Upper lobe of left lung (tissue), 4 donors: ENCODE measurements around the gene PHKB.
"Not testable (repeated sequence)": the region's sequence is repeated elsewhere in the genome, so short reads cannot be mapped to it uniquely, and the experiment has no call there.

Experiments used
- CTCF ChIP-seq, 6 experiments: fragments of 450-650 bp in 4 of 6; fragments of 200-600 bp in 2 of 6; sonication (generic) in 2 of 6; IDR thresholded peaks; one replicate each; pipeline ENCODE4 v1.5.1; 2016 to 2019; ENCODE audit warnings: antibody characterized with exemption in 6 of 6
- POLR2A ChIP-seq, 4 donors: fragments of 450-650 bp; IDR thresholded peaks; one replicate each; pipeline ENCODE4 v1.5.1; 2016 to 2017; ENCODE audit warnings: antibody characterized with exemption in 4 of 4, mild to moderate bottlenecking in 2 of 4
- POLR2AphosphoS5 ChIP-seq, 2 donors: sonication (generic); formaldehyde crosslinking; IDR thresholded peaks; one replicate each; pipeline ENCODE4 v1.5.1; 2017; ENCODE audit warnings: antibody characterized with exemption in 2 of 2

GRCh38 chr16:47434274-47434673 is 26.9 kb upstream of the PHKB start:
- not testable (repeated sequence) for TF ChIP-seq CTCF, POLR2A, POLR2AphosphoS5 (IDR thresholded peaks at IDR 0.05)
